Heart left ventricle (tissue), 13 donors: Measurements from ENCODE around the gene HDHD3.

Source experiments
- POLR2A ChIP-seq, 2 donors: fragments of 450-650 bp; IDR thresholded peaks; one replicate each; pipeline ENCODE4 v1.6.1; 2017; ENCODE audit warnings: antibody characterized with exemption in 2 of 2, mild to moderate bottlenecking in 2 of 2, moderate library complexity in 2 of 2
- TF ChIP-seq, protein P1 (sequence below), 12 donors: fragments of 200-600 bp; sonication (generic) in 4 of 12; IDR thresholded peaks; one replicate each; pipeline versions ENCODE4 v1.5.0 to v1.8.0; 2018 to 2022; ENCODE audit warnings: antibody characterized with exemption in 12 of 12, mild to moderate bottlenecking in 5 of 12
- donor health status: ischemic (EF 13 %, LVEDD 7.1; RV severe dilation, severe dysfunction).
- donor health status: DM: no; HTN: yes; CAD: no.
- donor health status: DM: no; HTN: no; CAD: no.
- donor health status: ischemic (EF 25% LVEDD 6.9; RV normal size, moderate dysfunction).
- donor health status: ischemic (EF 25% LVEDD 5.7; RV mildly dilated, moderate dysfunction).
- donor health status: ischemic (EF 35%, LVEDD 5.7; RV mildly dilated, moderate dysfunction).
- donor health status: nonischemic (EF 11% LVEDD 7.7; RV severe dilation, severe dysfunction).
- donor health status: DM: yes; HTN: yes; CAD: no.
- donor health status: PGD.
- donor health status: ischemic (EF 29% LVEDD 5.4; RV normal size, mild dysfunction).
- donor health status: nonischemic (EF 23%, LVEDD 6.1; RV moderate dilation, normal function).

DNA sequence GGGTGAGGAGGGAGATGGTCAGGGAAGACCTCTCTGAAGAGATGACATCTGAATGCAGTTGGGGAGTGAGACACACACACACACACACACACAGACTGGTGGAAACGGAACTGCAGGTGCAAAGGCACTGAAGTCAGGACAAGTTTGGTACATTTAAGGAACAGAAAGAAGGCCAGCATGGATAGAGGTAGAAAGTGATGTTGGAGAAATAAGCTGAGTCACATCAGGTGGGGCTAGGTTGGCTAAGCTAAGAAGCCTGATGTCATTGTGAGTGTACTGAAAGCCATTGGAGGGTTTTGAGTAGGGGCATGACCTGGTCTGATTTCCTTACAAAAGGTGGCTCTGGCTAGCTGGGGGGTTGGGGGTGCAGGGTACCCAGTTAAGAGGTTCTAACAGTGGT, 24.4 kb downstream of the HDHD3 start:
- TF ChIP-seq, protein P1, sequence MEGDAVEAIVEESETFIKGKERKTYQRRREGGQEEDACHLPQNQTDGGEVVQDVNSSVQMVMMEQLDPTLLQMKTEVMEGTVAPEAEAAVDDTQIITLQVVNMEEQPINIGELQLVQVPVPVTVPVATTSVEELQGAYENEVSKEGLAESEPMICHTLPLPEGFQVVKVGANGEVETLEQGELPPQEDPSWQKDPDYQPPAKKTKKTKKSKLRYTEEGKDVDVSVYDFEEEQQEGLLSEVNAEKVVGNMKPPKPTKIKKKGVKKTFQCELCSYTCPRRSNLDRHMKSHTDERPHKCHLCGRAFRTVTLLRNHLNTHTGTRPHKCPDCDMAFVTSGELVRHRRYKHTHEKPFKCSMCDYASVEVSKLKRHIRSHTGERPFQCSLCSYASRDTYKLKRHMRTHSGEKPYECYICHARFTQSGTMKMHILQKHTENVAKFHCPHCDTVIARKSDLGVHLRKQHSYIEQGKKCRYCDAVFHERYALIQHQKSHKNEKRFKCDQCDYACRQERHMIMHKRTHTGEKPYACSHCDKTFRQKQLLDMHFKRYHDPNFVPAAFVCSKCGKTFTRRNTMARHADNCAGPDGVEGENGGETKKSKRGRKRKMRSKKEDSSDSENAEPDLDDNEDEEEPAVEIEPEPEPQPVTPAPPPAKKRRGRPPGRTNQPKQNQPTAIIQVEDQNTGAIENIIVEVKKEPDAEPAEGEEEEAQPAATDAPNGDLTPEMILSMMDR (IDR thresholded peaks at IDR 0.05), result no peak
- TF ChIP-seq POLR2A (IDR thresholded peaks at IDR 0.05), result no peak
